Prostate gland (tissue), 2 donors: Measurements from ENCODE around the gene ADAMTS14.

Source experiments
- POLR2A ChIP-seq: fragments of 450-650 bp; IDR thresholded peaks from one replicate; pipeline ENCODE4 v1.6.1; 2016; ENCODE audit warnings: antibody characterized with exemption, mild to moderate bottlenecking
- POLR2AphosphoS5 ChIP-seq: sonication (generic); formaldehyde crosslinking; IDR thresholded peaks from one replicate; pipeline ENCODE4 v1.6.1; 2017; ENCODE audit warnings: antibody characterized with exemption
- TF ChIP-seq, protein P1 (sequence below), 4 experiments: fragments of 200-600 bp in 2 of 4; fragments of 450-650 bp in 2 of 4; sonication (generic) in 2 of 4; IDR thresholded peaks; 1 replicate in 3 of 4; 2 replicates in 1 of 4; pipeline ENCODE4 v1.5.1; 2016 to 2019; ENCODE audit warnings: antibody characterized with exemption in 4 of 4, mild to moderate bottlenecking in 2 of 4, moderate library complexity in 2 of 4

DNA sequence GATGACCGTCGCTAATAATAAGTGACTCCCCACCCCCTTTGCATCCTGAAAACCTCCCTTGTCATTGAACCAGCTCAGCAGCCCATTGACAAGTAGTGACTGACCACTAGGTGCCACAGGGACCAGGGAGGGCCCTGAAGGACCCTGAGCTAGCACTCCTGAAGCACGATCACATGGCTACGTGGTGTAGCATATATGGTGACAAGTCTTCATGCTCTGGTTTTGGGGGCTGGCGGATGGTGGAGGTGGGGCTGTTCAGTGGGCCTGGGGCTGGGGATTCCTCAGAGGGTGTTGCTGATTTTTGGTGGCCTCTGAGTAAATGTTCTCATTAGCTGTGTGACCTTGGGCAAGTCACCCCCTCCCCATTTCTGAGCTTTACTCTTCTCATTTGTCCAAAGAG, 4.7 kb downstream of the ADAMTS14 start:
- TF ChIP-seq, protein P1, sequence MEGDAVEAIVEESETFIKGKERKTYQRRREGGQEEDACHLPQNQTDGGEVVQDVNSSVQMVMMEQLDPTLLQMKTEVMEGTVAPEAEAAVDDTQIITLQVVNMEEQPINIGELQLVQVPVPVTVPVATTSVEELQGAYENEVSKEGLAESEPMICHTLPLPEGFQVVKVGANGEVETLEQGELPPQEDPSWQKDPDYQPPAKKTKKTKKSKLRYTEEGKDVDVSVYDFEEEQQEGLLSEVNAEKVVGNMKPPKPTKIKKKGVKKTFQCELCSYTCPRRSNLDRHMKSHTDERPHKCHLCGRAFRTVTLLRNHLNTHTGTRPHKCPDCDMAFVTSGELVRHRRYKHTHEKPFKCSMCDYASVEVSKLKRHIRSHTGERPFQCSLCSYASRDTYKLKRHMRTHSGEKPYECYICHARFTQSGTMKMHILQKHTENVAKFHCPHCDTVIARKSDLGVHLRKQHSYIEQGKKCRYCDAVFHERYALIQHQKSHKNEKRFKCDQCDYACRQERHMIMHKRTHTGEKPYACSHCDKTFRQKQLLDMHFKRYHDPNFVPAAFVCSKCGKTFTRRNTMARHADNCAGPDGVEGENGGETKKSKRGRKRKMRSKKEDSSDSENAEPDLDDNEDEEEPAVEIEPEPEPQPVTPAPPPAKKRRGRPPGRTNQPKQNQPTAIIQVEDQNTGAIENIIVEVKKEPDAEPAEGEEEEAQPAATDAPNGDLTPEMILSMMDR (IDR thresholded peaks at IDR 0.05), result no peak
- no peak for TF ChIP-seq POLR2A
- TF ChIP-seq POLR2AphosphoS5, result no peak
